Stimulated activated memory B cell treated with anti-CD40 and anti-IgM and Interleukin-4, amounts not matched to agents 10 μg/mL and 1 μg/mL and 100 μg/mL, for 72 hours (primary cell): Measurements from ENCODE around the gene ACSS1.
"Not testable (repeated sequence)": the region's sequence is repeated elsewhere in the genome, so short reads cannot be mapped to it uniquely, and the experiment has no call there.

ENCODE experiments used
- ATAC-seq: fragments of 150-1000 bp; cut with Tn5 transposase; 2 replicates; pipeline ENCODE4 v1.10.0; 2021
- H3K27ac Mint-ChIP-seq: one replicate; pipeline ENCODE4 v1.8.0; 2022; ENCODE audit warnings: mild to moderate bottlenecking, mixed read lengths
- H3K27me3 Mint-ChIP-seq: one replicate; pipeline ENCODE4 v1.8.0; 2022; ENCODE audit warnings: mixed read lengths
- H3K36me3 Mint-ChIP-seq: one replicate; pipeline ENCODE4 v1.8.0; 2022; ENCODE audit warnings: mixed read lengths
- H3K4me1 Mint-ChIP-seq: one replicate; pipeline ENCODE4 v1.8.0; 2022; ENCODE audit warnings: mixed read lengths
- H3K4me3 Mint-ChIP-seq: one replicate; pipeline ENCODE4 v1.8.0; 2022; ENCODE audit warnings: mild to moderate bottlenecking, moderate library complexity, mixed read lengths
- H3K9me3 Mint-ChIP-seq: one replicate; pipeline ENCODE4 v1.8.0; 2022; ENCODE audit warnings: mixed read lengths

ACSS1 gene

DNA sequence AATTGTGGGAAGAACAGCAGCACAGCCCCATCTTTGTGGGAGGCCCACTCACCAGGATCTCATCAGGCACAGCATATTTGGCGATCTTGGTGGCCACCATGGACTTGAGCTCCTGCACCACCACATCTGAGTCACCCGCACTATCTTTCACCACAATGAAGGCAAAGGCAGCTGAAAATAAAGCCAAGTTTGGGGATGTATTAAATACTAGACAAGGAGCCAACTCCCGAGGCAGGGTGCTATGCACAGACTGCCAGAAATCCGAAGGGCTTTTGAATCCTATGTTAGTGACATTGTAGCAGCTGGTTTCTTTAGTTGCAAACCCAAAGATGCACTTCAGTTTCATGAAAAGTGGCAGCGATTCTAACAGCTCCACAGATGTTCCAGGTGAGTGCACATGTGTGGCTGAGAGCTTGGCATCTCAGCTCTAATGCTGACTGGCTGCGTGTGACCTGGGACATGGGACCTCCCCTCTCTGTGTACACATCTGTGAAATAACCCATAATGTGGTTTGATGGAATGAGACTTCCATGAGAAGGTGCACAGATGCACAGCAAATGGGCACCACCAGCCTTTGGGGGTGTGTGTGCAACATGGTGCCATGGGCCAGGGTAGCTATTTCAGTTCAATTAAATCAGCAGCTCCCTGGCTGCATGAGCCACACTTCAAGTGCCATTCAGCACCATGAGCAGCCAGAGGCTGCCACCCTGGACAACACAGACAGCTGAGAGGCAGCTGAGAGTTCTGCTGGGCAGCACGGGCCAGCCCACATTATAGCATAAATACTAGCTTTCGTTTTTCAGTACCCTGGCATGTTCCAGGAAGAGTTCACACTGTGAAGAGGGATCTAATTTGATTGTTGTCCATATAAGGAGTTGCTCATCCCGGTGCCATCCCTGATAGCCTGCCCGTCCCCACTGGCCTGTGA, 48.5 kb downstream of the ACSS1 start:
- ATAC-seq, result no peak
- no peaks in the 10 kb centered on the region for H3K9me3 Mint-ChIP-seq
- no peaks in the 10 kb centered on the region for H3K27me3 Mint-ChIP-seq
- H3K27ac Mint-ChIP-seq, result no peak overlapping the region
- peaks cover 50% of the 10 kb centered on the region for H3K36me3 Mint-ChIP-seq
- H3K4me3 Mint-ChIP-seq, result no peak overlapping the region
- no peaks in the 10 kb centered on the region for H3K4me1 Mint-ChIP-seq

DNA sequence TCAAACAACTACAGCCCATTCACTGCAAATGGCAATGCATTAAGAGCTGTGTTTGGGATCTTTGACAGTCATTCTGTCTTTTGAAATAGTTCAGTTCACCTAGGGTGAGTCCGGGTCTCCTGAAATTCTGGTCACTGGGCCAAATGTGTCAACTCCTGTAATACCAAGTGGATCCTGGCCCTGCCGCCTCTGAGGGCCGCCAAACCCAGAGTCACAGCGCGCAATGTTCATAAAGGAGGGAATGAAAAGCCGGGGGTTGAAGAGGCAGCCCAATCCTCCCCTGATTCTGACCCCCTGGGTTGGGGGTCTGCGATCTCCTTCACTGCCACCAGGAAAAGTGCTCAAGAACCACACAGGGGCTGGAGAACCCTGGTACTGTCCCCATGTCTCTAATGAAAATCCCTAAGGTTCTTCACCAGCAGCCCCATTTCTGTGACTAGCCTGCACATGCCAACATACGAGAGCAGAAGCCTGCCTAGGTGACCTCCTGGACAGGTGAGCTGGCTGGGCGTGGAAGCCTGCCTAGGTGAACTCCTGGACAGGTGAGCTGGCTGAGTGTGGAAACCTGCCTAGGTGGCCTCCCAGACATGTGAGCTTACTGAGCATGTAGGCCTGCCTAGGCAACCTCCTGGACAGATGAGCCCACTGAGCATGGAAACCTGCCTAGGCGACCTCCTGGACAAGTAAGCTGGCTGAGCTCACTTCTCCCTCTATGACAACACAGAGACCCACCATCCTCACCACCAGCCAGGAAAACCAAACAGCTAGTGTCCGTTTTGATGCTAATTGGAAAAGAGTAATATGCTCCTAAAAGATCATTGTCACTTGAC, 49.3 kb downstream of the ACSS1 start:
- Mint-ChIP-seq H3K27me3 (no peaks in the 10 kb centered on the region), H3K4me3 (no peak overlapping the region), H3K27ac (no peak overlapping the region), H3K9me3 (no peaks in the 10 kb centered on the region), H3K4me1 (no peaks in the 10 kb centered on the region), H3K36me3 (peaks cover 57% of the 10 kb centered on the region)
- no peak for ATAC-seq

DNA sequence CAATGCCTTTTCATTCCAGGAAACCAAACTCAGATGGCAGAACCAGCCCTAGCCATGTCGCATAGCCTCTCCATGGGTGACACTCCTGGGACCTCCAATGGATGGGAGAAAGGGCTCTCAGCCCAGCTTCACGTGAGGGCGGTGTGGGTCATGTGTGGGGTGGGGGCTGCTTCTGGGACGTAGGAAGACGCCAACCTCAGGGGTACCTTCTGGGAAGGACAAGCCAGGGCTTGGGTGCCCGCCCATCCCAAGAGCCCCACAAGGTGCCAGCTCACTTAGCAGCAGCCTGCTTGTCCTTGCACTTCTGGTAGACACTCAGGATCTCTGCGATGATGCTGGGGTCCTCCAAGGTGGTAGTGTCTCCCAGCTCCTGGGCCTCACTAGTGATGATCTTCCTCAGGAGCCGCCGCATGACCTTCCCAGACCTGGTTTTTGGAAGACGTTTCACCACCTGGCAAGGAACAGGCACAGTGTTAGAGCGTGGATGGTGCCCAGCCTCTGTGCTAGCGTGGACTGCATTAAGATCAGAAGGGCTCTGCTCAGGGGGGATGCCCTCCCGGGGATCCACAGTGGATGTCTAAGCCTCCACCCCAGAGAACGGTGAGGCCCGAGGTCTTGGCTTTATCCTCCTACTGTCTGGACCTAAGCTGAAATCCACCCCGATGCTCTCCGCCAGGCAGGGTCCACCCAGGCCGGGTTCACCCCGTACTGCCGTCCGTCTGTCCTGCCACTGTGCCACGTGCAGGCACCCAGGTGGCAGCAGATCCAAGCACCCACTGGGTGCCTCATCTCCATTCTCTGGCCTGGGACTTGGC, 50.2 kb downstream of the ACSS1 start:
- H3K27ac Mint-ChIP-seq, result no peak overlapping the region
- no peak for ATAC-seq
- no peak overlapping the region for H3K4me3 Mint-ChIP-seq

DNA sequence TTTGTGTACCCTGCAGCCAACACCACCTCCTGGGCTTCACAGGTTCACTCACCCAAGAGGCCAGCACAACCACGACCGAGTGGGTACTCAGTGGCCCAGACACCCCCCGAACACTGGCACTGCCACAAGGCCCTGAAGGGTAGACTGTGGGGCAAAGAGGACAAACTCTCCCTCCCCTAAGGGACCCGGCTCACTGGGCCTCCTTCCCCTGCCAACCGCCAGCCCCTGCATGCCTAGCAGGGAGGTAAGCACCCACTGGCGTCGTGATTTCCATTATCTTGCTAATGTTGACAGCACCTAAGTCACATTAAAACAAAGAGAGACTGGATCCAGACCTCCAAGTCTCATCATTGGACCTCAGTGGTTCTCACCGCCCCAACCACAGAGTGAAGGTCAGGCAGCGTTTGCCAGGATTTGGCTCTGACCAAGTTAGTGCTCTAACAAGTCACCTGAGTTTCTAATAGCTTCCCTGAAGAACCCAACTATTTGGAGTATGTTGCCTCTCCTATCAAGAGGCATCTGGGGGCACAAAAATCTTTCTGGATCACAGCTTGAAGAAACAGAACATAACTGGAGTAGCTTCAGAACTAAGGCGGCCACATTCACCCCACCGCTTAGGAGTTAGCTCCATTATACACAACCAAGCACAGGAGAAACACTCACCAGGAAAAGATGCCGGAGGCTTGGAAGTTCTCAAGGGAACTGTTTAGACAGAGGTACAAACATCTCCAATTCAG, 51.3 kb downstream of the ACSS1 start:
- Mint-ChIP-seq H3K36me3 (peaks cover 71% of the 10 kb centered on the region), H3K4me3 (no peak overlapping the region), H3K27ac (no peak overlapping the region), H3K9me3 (no peaks in the 10 kb centered on the region), H3K27me3 (no peaks in the 10 kb centered on the region), H3K4me1 (no peaks in the 10 kb centered on the region)
- ATAC-seq, result no peak

More for the DNA sequence above, 50.2 kb downstream of the ACSS1 start:
- H3K36me3 Mint-ChIP-seq, result peaks cover 66% of the 10 kb centered on the region
- H3K27me3 Mint-ChIP-seq, result no peaks in the 10 kb centered on the region
- H3K9me3 Mint-ChIP-seq, result no peaks in the 10 kb centered on the region
- H3K4me1 Mint-ChIP-seq, result no peaks in the 10 kb centered on the region

DNA sequence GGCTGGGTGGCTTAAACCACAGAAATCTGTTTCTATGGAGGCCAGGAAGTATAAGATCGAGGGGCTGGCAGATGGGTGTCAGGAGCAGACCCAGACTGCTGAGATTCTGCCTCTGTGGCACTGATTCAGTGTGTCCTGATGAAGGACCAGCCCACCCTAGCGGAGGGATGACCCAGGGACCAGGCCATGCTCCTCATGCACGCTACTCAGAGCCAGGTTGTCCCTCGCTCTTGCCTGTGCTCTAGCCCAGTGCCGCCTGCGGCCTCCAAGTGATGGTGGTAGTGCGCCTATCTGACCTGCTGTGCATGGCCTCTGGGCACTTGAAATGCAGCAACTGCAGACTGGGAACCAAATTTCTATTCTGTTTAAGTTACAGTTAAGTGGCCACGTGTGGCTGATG, 52.3 kb downstream of the ACSS1 start:
- H3K4me3 Mint-ChIP-seq, result no peak overlapping the region
- H3K9me3 Mint-ChIP-seq, result no peaks in the 10 kb centered on the region
- H3K36me3 Mint-ChIP-seq, result peaks cover 69% of the 10 kb centered on the region
- H3K4me1 Mint-ChIP-seq, result no peaks in the 10 kb centered on the region
- no peak for ATAC-seq
- H3K27me3 Mint-ChIP-seq, result no peaks in the 10 kb centered on the region
- no peak overlapping the region for H3K27ac Mint-ChIP-seq

DNA sequence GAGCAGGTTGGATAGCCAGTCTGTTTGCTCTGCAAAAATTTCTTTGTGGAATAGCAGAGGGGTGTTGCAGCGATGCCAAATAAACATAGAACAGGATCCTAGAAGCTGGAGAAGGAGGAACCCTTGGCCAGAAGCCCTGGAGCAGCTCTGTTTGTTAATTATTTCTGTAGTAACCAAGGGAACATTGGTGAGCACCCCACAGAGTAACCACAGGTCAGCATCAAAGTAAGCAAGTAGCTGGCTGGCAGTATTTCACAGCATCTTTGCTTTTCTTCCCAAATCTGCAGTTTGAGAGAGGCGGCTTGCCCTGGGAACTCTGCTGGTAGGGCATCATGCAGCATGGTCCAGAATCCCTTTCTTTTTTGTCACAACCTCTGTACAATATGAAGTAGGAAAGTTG, 52.7 kb downstream of the ACSS1 start:
- Mint-ChIP-seq H3K4me1 (no peaks in the 10 kb centered on the region), H3K27me3 (no peaks in the 10 kb centered on the region), H3K9me3 (no peaks in the 10 kb centered on the region), H3K27ac (no peak overlapping the region), H3K36me3 (peaks cover 65% of the 10 kb centered on the region), H3K4me3 (no peak overlapping the region)
- ATAC-seq, result no peak

DNA sequence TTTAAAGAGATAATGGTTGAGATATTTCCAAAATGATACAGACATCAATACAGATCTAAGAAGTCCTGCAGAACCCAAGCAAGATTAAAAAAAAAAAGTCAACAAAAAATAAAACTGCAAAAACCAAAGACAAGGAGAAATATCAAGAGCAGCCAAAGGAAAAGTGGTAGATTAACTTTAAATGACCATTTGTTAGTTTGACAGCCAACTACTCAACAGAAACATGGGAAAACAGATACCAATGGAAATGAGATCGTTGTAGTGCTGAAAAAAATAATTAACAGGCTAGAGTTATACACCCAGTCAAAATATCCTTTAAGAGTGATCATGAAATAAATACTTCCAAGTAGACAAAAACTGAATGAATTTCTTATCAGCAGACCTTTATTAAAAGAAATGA, 54.9 kb downstream of the ACSS1 start:
- H3K4me3 Mint-ChIP-seq, result no peak overlapping the region
- no peaks in the 10 kb centered on the region for H3K9me3 Mint-ChIP-seq
- no peaks in the 10 kb centered on the region for H3K4me1 Mint-ChIP-seq
- H3K36me3 Mint-ChIP-seq, result peaks cover 51% of the 10 kb centered on the region
- H3K27ac Mint-ChIP-seq, result no peak overlapping the region
- ATAC-seq, result no peak
- H3K27me3 Mint-ChIP-seq, result no peaks in the 10 kb centered on the region

DNA sequence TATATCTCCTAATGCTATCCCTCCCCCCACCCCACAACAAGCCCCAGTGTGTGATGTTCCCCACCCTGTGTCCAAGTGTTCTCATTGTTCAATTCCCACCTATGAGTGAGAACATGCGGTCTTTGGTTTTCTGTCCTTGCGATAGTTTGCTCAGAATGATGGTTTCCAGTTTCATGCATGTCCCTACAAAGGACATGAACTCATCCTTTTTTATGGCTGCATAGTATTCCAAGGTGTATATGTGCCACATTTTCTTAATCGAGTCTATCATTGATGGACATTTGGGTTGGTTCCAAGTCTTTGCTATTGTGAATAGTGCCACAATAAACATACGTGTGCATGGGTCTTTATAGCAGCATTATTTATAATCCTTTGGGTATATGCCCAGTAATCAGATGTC, 56.6 kb downstream of the ACSS1 start:
- peaks cover 34% of the 10 kb centered on the region for H3K36me3 Mint-ChIP-seq
- H3K4me1 Mint-ChIP-seq, result not testable (repeated sequence)

DNA sequence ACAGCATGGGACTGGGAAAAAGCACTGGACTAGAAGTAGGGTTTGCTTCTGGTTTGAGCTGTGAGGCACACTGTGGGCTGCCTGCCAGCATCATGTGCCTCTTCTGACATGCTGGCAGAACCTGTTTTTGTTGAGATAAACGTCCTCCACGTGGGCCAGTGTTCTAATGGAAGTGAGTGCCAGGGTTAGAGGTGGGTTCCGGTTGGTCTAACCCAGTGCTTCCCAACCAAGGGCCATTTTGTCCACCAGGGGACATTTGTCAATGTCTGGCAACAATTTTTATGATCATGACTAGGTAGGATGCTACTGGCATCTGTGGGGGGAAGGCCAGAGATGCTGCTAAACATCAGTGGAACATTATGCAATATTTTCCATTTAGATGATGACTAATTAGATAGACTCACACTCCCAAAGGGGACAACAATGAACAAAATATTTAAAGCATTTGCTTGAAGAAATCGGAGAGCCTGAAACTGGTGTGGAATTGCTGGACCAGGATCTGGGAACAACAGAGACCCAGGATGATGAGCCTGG, 57.6 kb downstream of the ACSS1 start:
- H3K27me3 Mint-ChIP-seq, result no peaks in the 10 kb centered on the region
- H3K27ac Mint-ChIP-seq, result no peak overlapping the region
- H3K36me3 Mint-ChIP-seq, result peaks cover 24% of the 10 kb centered on the region
- no peak overlapping the region for H3K4me3 Mint-ChIP-seq
- no peaks in the 10 kb centered on the region for H3K9me3 Mint-ChIP-seq
- no peak for ATAC-seq
- no peaks in the 10 kb centered on the region for H3K4me1 Mint-ChIP-seq

More for the DNA sequence above, 56.6 kb downstream of the ACSS1 start:
- not testable (repeated sequence) for H3K27me3 Mint-ChIP-seq, H3K27ac Mint-ChIP-seq, ATAC-seq, H3K9me3 Mint-ChIP-seq, H3K4me3 Mint-ChIP-seq

DNA sequence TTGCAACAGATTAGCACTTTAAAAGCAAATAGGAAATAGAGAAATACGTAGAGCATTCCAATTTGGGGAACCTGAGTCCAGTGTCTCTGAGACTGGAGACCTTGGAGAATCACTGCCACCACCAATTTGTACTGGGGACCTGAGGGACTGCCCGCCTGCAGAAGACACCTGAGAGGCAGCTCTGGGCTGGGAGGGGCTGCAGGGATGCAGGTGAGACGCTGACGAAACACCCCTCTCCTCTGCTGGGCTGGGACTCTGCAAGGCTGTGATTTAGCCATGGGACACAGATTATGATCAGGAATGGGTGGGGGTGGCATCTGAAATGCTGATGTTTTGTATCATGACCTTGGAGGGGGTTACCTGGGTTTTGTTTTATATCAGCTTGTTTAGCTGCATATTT, 58.4 kb downstream of the ACSS1 start:
- ATAC-seq, result no peak
- no peak overlapping the region for H3K4me3 Mint-ChIP-seq
- no peaks in the 10 kb centered on the region for H3K9me3 Mint-ChIP-seq
- peaks cover 21% of the 10 kb centered on the region for H3K36me3 Mint-ChIP-seq
- no peaks in the 10 kb centered on the region for H3K27me3 Mint-ChIP-seq
- H3K4me1 Mint-ChIP-seq, result peaks cover 7% of the 10 kb centered on the region
- H3K27ac Mint-ChIP-seq, result peak overlapping the region; percentile 37

DNA sequence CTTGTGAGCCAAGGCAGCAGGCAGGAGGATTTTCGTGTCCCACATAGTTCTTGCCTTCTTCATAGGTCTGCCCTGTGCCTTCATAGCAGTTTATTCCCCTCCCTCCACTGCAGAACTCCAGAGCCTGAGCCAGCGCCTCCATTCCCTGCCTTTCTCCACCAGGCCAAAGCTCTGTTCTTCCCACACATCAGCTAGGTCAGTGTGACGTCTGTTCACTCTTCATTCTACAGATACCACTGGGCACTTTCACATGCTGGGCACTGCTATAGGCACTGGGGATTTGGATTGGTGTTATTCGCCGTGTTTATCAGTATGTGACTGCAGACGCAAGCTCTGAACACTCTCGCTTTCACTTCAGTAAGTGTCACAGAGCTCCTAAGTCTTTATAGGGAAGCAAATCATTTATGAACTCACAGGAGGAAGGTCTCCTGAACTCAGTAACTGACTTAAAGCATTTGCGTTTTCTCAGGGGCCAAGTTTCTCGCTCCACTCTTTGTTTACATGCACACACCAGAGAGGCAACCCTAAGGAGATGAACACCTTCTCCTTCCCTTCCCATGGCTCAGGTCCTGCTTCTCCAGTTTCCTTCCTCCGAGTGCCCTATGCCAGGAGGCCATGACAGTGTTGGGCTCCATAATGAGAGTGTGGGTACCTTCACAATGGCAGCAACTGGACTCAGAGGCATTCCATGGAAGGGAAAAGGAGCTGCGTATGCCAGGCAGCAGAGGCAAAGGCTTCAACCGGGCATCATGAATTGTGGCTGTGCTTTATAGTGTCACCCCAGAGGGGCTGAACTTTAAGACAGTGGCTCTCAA, 59.1 kb downstream of the ACSS1 start:
- Mint-ChIP-seq H3K4me3 (no peak overlapping the region), H3K27me3 (no peaks in the 10 kb centered on the region), H3K9me3 (no peaks in the 10 kb centered on the region), H3K27ac (peak overlapping the region; percentile 37), H3K4me1 (peaks cover 8% of the 10 kb centered on the region), H3K36me3 (peaks cover 17% of the 10 kb centered on the region)
- ATAC-seq, result no peak

DNA sequence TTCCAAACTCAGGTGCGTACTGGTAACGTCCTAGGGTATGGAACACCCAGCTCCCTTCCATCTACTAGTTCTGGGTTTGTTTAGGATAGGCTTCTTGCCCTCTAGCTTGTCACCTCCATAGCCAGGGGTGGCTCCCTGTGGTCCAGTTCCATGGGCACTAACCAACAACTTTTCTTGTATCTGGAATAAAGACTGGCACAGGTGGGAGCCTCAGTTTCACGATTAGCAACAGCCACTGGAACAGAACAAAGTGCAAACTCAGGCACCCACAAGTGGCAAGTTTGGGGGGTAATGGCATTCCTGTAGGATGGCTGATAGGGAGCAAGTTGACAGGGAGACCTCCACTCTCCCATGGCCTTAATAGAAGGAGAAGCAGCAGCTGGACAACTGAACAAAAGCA, 59.8 kb downstream of the ACSS1 start:
- peaks cover 13% of the 10 kb centered on the region for H3K4me1 Mint-ChIP-seq
- no peaks in the 10 kb centered on the region for H3K9me3 Mint-ChIP-seq
- no peak overlapping the region for H3K27ac Mint-ChIP-seq

DNA sequence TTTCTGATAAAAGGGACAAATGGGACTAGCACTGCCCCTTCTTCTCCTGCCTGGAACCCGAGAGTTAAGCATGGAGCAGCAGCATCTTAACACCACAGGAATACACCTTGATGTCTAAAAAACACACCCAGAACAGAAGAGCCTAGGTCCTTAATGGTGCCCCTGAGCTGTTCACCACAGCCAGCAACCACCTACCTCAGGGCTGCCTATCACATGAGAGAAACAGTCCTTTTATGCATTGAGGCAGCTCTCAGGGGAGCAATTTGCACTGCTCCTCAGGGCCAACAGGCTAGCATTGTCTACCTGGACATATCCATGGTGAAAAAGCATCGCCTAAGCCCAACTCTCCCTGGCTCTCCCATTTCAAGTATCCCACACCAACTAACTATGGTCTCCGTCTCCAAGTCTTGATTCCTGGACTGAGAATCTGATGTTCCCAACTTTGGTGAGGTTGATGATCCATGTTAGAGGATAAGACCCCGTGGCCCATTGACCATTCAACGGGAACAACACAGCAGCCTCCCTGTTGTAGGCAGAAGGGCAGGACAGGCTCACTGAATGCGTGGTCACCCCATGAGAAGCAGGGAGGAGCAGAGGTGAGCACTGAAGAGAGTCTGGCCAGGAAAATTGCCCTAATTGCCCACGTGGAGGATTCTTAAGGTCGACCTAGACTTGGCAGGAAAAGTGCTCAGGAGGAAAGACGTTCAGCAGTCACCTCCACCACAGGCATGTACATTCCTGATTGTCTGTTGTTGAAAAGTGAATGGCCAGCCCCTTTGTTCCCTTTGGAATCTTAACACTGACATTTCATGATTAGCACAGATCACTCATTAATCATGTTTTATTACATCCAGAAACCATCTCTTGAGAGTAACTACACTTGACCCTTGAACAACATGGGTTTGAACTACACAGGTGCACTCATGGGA, 61.2 kb downstream of the ACSS1 start:
- Mint-ChIP-seq H3K27ac (no peak overlapping the region), H3K27me3 (no peaks in the 10 kb centered on the region), H3K4me3 (no peak overlapping the region), H3K36me3 (no peaks in the 10 kb centered on the region), H3K4me1 (peaks cover 23% of the 10 kb centered on the region), H3K9me3 (no peaks in the 10 kb centered on the region)
- ATAC-seq, result no peak

More for the DNA sequence above, 59.8 kb downstream of the ACSS1 start:
- Mint-ChIP-seq H3K27me3 (no peaks in the 10 kb centered on the region), H3K4me3 (no peak overlapping the region), H3K36me3 (peaks cover 10% of the 10 kb centered on the region)
- no peak for ATAC-seq
